ENCODE results near the gene RHBDF1. TPM values are rescaled to one million over a fixed set of nuclear protein-coding genes. Genes with fewer than 3 reads are reported as not detected.

RHBDF1 gene
- total and polyA plus RNA-seq, 2 experiments from 2014 or later, result 41.5 to 73.6 TPM

GRCh38 chr16:71210-71539 lies 1.3 kb downstream of the RHBDF1 start:
- peaks cover 37% of the 10 kb centered on the region for H4K20me1 ChIP-seq (ENCODE audit: insufficient read depth, poor library complexity, severe bottlenecking)
- H3K27me3 ChIP-seq, result no peaks in the 10 kb centered on the region
- H2AFZ ChIP-seq, result no peak overlapping the region
- no peak overlapping the region for H3K4me3 ChIP-seq
- H3K9me3 ChIP-seq (ENCODE audit: low read depth), result no peaks in the 10 kb centered on the region
- peaks cover 50% of the 10 kb centered on the region for H3K79me2 ChIP-seq
- peaks cover 51% of the 10 kb centered on the region for H3K4me1 ChIP-seq (ENCODE audit: insufficient read depth)
- peak overlapping the region; percentile 92 for H3K4me2 ChIP-seq
- no peaks in the 10 kb centered on the region for H3K9me2 ChIP-seq (replicated peaks; ENCODE audit: insufficient read depth)
- TF ChIP-seq EZH2phosphoT487 (IDR thresholded peaks at IDR 0.05; ENCODE audit: low read depth, severe bottlenecking, unreplicated experiment) (no peak), EZH2 (IDR thresholded peaks at IDR 0.05; ENCODE audit: borderline replicate concordance) (no peak), CTCF (IDR thresholded peaks at IDR 0.05; ENCODE audit: poor library complexity) (no peak)
- 52% methylated on average over 5 of the region's 5 CpGs for WGBS (ENCODE audit: low lambda C conversion rate, missing lambda C conversion rate)
- peak overlapping the region; percentile 95 for H3K27ac ChIP-seq
- DNase-seq (ENCODE audit: low spot score), result no peak
- no peaks in the 10 kb centered on the region for H3K36me3 ChIP-seq (replicated peaks; ENCODE audit: insufficient read depth, low read depth)

- peaks cover 50% of the 10 kb centered on the region for H4K20me1 ChIP-seq (ENCODE audit: insufficient read depth, poor library complexity, severe bottlenecking)
- DNase-seq (ENCODE audit: low spot score), result no peak
- no peaks in the 10 kb centered on the region for H3K9me3 ChIP-seq (ENCODE audit: low read depth)
- peaks cover 40% of the 10 kb centered on the region for H3K4me1 ChIP-seq (ENCODE audit: insufficient read depth)
- no peaks in the 10 kb centered on the region for H3K27me3 ChIP-seq
- no peak overlapping the region for H3K4me2 ChIP-seq
- no peak overlapping the region for H3K27ac ChIP-seq
- WGBS (ENCODE audit: low lambda C conversion rate, missing lambda C conversion rate), result 81% methylated on average over 8 of the region's 8 CpGs
- H3K4me3 ChIP-seq, result no peak overlapping the region
- H2AFZ ChIP-seq, result no peak overlapping the region
- H3K79me2 ChIP-seq, result peaks cover 54% of the 10 kb centered on the region
- H3K9me2 ChIP-seq (replicated peaks; ENCODE audit: insufficient read depth), result no peaks in the 10 kb centered on the region
- no peak for TF ChIP-seq EZH2phosphoT487 (IDR thresholded peaks at IDR 0.05; ENCODE audit: low read depth, severe bottlenecking, unreplicated experiment)
- no peaks in the 10 kb centered on the region for H3K36me3 ChIP-seq (replicated peaks; ENCODE audit: insufficient read depth, low read depth)
Observed at GRCh38 chr16:69181-69580, 3.2 kb downstream of the RHBDF1 start.

- Histone ChIP-seq H3K9me2 (replicated peaks; ENCODE audit: insufficient read depth) (no peaks in the 10 kb centered on the region), H3K4me3 (no peak overlapping the region), H3K4me2 (peak overlapping the region; percentile 20), H3K79me2 (peaks cover 54% of the 10 kb centered on the region), H4K20me1 (ENCODE audit: insufficient read depth, poor library complexity, severe bottlenecking) (peaks cover 50% of the 10 kb centered on the region), H3K27me3 (no peaks in the 10 kb centered on the region), H3K9me3 (ENCODE audit: low read depth) (no peaks in the 10 kb centered on the region), H3K4me1 (ENCODE audit: insufficient read depth) (peaks cover 32% of the 10 kb centered on the region), H2AFZ (no peak overlapping the region), H3K36me3 (replicated peaks; ENCODE audit: insufficient read depth, low read depth) (no peaks in the 10 kb centered on the region), H3K27ac (no peak overlapping the region)
- DNase-seq (ENCODE audit: low spot score), result no peak
- TF ChIP-seq EZH2 (IDR thresholded peaks at IDR 0.05; ENCODE audit: borderline replicate concordance), result no peak
- no peak for TF ChIP-seq EZH2phosphoT487 (IDR thresholded peaks at IDR 0.05; ENCODE audit: low read depth, severe bottlenecking, unreplicated experiment)
- TF ChIP-seq CTCF (IDR thresholded peaks at IDR 0.05; ENCODE audit: poor library complexity), result no peak
- 85% methylated on average over 24 of the region's 27 CpGs for whole genome bisulfite sequencing (ENCODE audit: low lambda C conversion rate, missing lambda C conversion rate)
Observed at GRCh38 chr16:67884-68789, 4.3 kb downstream of the RHBDF1 start.

- DNase-seq (ENCODE audit: low spot score), result no peak
- H3K79me2 ChIP-seq, result peaks cover 54% of the 10 kb centered on the region
- WGBS (ENCODE audit: low lambda C conversion rate, missing lambda C conversion rate), result 94% methylated on average over 10 of the region's 10 CpGs
Observed at GRCh38 chr16:67183-67791, 5.1 kb downstream of the RHBDF1 start.

More at GRCh38 chr16:67183-67791, 5.1 kb downstream of the RHBDF1 start:
- Histone ChIP-seq H3K9me2 (replicated peaks; ENCODE audit: insufficient read depth) (no peaks in the 10 kb centered on the region), H3K9me3 (ENCODE audit: low read depth) (no peaks in the 10 kb centered on the region), H4K20me1 (ENCODE audit: insufficient read depth, poor library complexity, severe bottlenecking) (peaks cover 50% of the 10 kb centered on the region), H3K4me1 (ENCODE audit: insufficient read depth) (peaks cover 26% of the 10 kb centered on the region), H3K27ac (no peak overlapping the region), H3K27me3 (no peaks in the 10 kb centered on the region), H3K4me2 (no peak overlapping the region), H2AFZ (no peak overlapping the region), H3K36me3 (replicated peaks; ENCODE audit: insufficient read depth, low read depth) (no peaks in the 10 kb centered on the region), H3K4me3 (no peak overlapping the region)
- TF ChIP-seq EZH2 (IDR thresholded peaks at IDR 0.05; ENCODE audit: borderline replicate concordance) (no peak), CTCF (IDR thresholded peaks at IDR 0.05; ENCODE audit: poor library complexity) (no peak), EZH2phosphoT487 (IDR thresholded peaks at IDR 0.05; ENCODE audit: low read depth, severe bottlenecking, unreplicated experiment) (no peak)

Data from hepatocyte (in vitro differentiated cells).